PFSK-1 (cell line): ENCODE data around the gene ZXDC.

Experiments
- POLR2AphosphoS5 ChIP-seq: IDR thresholded peaks from 2 replicates; pipeline ENCODE4 v1.6.1; 2012; ENCODE audit warnings: low read depth, mild to moderate bottlenecking, control low read depth, low read length, moderate library complexity
- REST ChIP-seq, 2 experiments: IDR thresholded peaks; 2 replicates each; pipeline versions ENCODE4 v1.6.1 to v1.8.0; 2011 to 2012; ENCODE audit warnings: low read depth in 2 of 2, low read length in 2 of 2, control low read depth in 1 of 2, inconsistent platforms in 1 of 2, mild to moderate bottlenecking in 1 of 2, moderate library complexity in 1 of 2; ENCODE audit not compliant: insufficient read depth in 1 of 2
- TAF1 ChIP-seq: IDR thresholded peaks from 2 replicates; pipeline ENCODE4 v1.6.1; 2012; ENCODE audit warnings: low read length, control low read depth, borderline replicate concordance; ENCODE audit not compliant: insufficient read depth

GRCh38 chr3:126524429-126524988, 48.8 kb upstream of the ZXDC start:
- TF ChIP-seq TAF1 (no peak), REST (IDR thresholded peaks at IDR 0.05; ENCODE audit: insufficient read depth in 1 of 2, low read depth in 2 of 2, low read length in 2 of 2) (no peak), POLR2AphosphoS5 (no peak)
